Measurements from ENCODE around the gene GBGT1.

The GBGT1 gene

DNA sequence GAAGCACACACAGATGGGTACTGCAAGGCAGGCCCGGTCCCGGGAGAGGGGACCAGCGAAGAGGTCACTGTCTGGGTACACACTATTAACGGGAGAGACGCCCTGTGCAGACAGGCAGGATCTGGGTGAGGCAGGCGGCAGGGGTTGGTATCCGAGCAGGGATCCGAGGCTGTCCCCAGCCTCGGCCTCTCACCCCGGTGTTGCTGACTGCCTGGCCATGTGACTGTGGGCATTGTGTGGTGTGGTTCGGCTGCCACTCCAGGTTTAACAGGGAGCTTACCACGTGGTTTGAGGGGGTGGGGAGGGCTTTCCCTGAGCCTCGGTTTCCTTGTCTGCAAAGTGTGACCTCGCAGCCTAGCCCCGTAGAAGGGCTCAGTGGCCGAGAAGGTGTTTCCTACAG is 31.5 kb downstream of the GBGT1 start:
- TF ChIP-seq, protein P1, sequence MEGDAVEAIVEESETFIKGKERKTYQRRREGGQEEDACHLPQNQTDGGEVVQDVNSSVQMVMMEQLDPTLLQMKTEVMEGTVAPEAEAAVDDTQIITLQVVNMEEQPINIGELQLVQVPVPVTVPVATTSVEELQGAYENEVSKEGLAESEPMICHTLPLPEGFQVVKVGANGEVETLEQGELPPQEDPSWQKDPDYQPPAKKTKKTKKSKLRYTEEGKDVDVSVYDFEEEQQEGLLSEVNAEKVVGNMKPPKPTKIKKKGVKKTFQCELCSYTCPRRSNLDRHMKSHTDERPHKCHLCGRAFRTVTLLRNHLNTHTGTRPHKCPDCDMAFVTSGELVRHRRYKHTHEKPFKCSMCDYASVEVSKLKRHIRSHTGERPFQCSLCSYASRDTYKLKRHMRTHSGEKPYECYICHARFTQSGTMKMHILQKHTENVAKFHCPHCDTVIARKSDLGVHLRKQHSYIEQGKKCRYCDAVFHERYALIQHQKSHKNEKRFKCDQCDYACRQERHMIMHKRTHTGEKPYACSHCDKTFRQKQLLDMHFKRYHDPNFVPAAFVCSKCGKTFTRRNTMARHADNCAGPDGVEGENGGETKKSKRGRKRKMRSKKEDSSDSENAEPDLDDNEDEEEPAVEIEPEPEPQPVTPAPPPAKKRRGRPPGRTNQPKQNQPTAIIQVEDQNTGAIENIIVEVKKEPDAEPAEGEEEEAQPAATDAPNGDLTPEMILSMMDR (IDR thresholded peaks at IDR 0.05; ENCODE audit: control insufficient read depth, insufficient read depth, low read depth, low read length, missing control alignments), result no peak
- no peak for DNase-seq (ENCODE audit: low read depth)
- no peak overlapping the region for H3K4me3 ChIP-seq (ENCODE audit: control insufficient read depth, low read depth, low read length)

DNA sequence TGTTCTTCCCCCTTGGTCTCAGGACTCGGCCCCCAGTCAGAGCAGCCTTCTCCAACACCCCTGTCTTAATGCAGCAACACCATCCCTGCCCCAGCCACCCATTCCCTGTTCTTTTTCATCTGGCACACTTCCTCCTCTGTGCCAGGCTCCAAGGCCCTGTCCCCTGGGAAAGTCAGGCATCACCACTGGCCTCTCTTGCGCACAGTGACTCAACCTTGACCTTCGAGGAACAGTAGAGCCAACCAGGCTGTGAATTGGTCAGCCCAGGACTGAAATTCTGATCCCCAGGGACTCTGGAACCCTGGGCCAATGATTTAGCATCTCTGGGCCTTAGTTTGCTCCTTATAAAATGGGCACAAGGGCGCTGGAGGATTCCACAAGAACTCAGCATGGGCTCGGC is 32.2 kb downstream of the GBGT1 start:
- no peak overlapping the region for H3K4me3 ChIP-seq (ENCODE audit: control insufficient read depth, low read depth, low read length)
- TF ChIP-seq, protein P1 (IDR thresholded peaks at IDR 0.05; ENCODE audit: control insufficient read depth, insufficient read depth, low read depth, low read length, missing control alignments), result no peak
- no peak for DNase-seq (ENCODE audit: low read depth)

GRCh38 chr9:133130685-133131244 is 32.9 kb downstream of the GBGT1 start:
- H3K4me3 ChIP-seq (ENCODE audit: control insufficient read depth, low read depth, low read length), result no peak overlapping the region
- TF ChIP-seq, protein P1 (IDR thresholded peaks at IDR 0.05; ENCODE audit: control insufficient read depth, insufficient read depth, low read depth, low read length, missing control alignments), result no peak
- DNase-seq (ENCODE audit: low read depth), result no peak

GRCh38 chr9:133129001-133129795 is 34.5 kb downstream of the GBGT1 start:
- no peak for DNase-seq (ENCODE audit: low read depth)
- TF ChIP-seq, protein P1 (IDR thresholded peaks at IDR 0.05; ENCODE audit: control insufficient read depth, insufficient read depth, low read depth, low read length, missing control alignments), result no peak
- no peak overlapping the region for H3K4me3 ChIP-seq (ENCODE audit: control insufficient read depth, low read depth, low read length)

- no peak for DNase-seq (ENCODE audit: low read depth)
- TF ChIP-seq, protein P1 (IDR thresholded peaks at IDR 0.05; ENCODE audit: control insufficient read depth, insufficient read depth, low read depth, low read length, missing control alignments), result no peak
- no peak overlapping the region for H3K4me3 ChIP-seq (ENCODE audit: control insufficient read depth, low read depth, low read length)
Observed at GRCh38 chr9:133128152-133128551, 35.6 kb downstream of the GBGT1 start.

- TF ChIP-seq, protein P1 (IDR thresholded peaks at IDR 0.05; ENCODE audit: control insufficient read depth, insufficient read depth, low read depth, low read length, missing control alignments), result no peak
- no peak for DNase-seq (ENCODE audit: low read depth)
- H3K4me3 ChIP-seq (ENCODE audit: control insufficient read depth, low read depth, low read length), result no peak overlapping the region
Observed at GRCh38 chr9:133127340-133127981, 36.3 kb downstream of the GBGT1 start.

All from AG09309 (cell line).